Thoracic aorta (tissue), 2 donors: ENCODE measurements around the gene WNT10A. TPM values are rescaled to one million over a fixed set of nuclear protein-coding genes. Genes with fewer than 3 reads are reported as not detected.

Experiments
- ATAC-seq: fragments of 150-250 bp; one replicate; pipeline ENCODE4 v1.8.0; 2017; ENCODE audit warnings: low read depth; ENCODE audit not compliant: insufficient number of reproducible peaks, low FRiP score
- DNase-seq: peaks from one replicate; pipeline ENCODE4 v3.0.0-alpha.2; 2020; ENCODE audit warnings: low spot score
- H3K27ac ChIP-seq, 2 donors: fragments of 200-600 bp; sonication (generic); 1 replicate in 1 of 2; 2 replicates in 1 of 2; pipeline ENCODE4 v1.5.1; 2016; ENCODE audit warnings: mild to moderate bottlenecking in 2 of 2, moderate library complexity in 2 of 2
- H3K27me3 ChIP-seq: fragments of 200-600 bp; sonication (generic); replicated peaks from 2 replicates; pipeline ENCODE4 v1.6.0; 2016; ENCODE audit warnings: mild to moderate bottlenecking; ENCODE audit not compliant: insufficient read depth
- H3K36me3 ChIP-seq: fragments of 200-600 bp; sonication (generic); one replicate; pipeline ENCODE4 v1.5.1; 2016
- H3K4me1 ChIP-seq, 2 donors: fragments of 200-600 bp; sonication (generic); 1 replicate in 1 of 2; 2 replicates in 1 of 2; pipeline versions ENCODE4 v1.5.1 to v1.6.0; 2016; ENCODE audit warnings: low read depth in 2 of 2, mild to moderate bottlenecking in 1 of 2; ENCODE audit not compliant: control insufficient read depth in 1 of 2
- H3K4me3 ChIP-seq: fragments of 200-600 bp; sonication (generic); 2 replicates; pipeline ENCODE4 v1.5.1; 2016; ENCODE audit warnings: mild to moderate bottlenecking
- H3K9me3 ChIP-seq: fragments of 200-600 bp; sonication (generic); 2 replicates; pipeline ENCODE4 v1.5.1; 2016
- total RNA-seq, 2 donors: library from RNA; depleted of rRNA; stranded (reverse); fragments of >200 nt; gene quantifications; one replicate each; pipeline versions ENCODE4 v1.1.0 to v1.2.3, GENCODE V29; 2016
- TF ChIP-seq, protein P1 (sequence below): fragments of 200-600 bp; sonication (generic); IDR thresholded peaks from one replicate; pipeline ENCODE4 v1.5.1; 2019; ENCODE audit warnings: antibody characterized with exemption

The WNT10A gene
- total RNA-seq, 2 donors from 2014 or later = 1.6 TPM; not detected in 1

- Histone ChIP-seq H3K4me1 (peaks cover 9 to 15% of the 10 kb centered on the region in 2 donors), H3K36me3 (no peaks in the 10 kb centered on the region), H3K4me3 (no peak overlapping the region), H3K27me3 (no peaks in the 10 kb centered on the region), H3K9me3 (no peaks in the 10 kb centered on the region), H3K27ac (no peak overlapping the region)
- TF ChIP-seq, protein P1, sequence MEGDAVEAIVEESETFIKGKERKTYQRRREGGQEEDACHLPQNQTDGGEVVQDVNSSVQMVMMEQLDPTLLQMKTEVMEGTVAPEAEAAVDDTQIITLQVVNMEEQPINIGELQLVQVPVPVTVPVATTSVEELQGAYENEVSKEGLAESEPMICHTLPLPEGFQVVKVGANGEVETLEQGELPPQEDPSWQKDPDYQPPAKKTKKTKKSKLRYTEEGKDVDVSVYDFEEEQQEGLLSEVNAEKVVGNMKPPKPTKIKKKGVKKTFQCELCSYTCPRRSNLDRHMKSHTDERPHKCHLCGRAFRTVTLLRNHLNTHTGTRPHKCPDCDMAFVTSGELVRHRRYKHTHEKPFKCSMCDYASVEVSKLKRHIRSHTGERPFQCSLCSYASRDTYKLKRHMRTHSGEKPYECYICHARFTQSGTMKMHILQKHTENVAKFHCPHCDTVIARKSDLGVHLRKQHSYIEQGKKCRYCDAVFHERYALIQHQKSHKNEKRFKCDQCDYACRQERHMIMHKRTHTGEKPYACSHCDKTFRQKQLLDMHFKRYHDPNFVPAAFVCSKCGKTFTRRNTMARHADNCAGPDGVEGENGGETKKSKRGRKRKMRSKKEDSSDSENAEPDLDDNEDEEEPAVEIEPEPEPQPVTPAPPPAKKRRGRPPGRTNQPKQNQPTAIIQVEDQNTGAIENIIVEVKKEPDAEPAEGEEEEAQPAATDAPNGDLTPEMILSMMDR = no peak
- no peak for ATAC-seq
- no peak for DNase-seq
Observed at GRCh38 chr2:218881744-218882460, 1.2 kb downstream of the WNT10A start.

DNA sequence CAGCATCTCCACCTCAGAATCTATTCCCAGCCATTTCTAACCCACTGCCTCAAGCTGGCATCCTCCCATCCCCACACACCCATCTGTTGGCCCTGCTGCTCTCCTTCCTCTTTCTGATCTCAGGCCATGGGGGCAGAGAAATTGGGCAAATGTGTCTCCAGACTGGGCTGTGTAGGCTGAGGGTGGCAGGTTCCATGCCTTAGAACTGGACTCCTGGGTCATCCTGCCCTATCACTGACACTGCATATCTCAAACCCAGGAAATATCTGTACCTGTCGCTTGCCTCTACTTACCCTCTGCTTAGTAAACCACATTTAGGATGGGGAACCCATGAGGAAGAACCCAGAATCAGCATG, 1.8 kb downstream of the WNT10A start:
- TF ChIP-seq, protein P1 = no peak
- Histone ChIP-seq H3K4me3 (no peak overlapping the region), H3K36me3 (no peaks in the 10 kb centered on the region), H3K27me3 (no peaks in the 10 kb centered on the region), H3K4me1 (peaks cover 9 to 15% of the 10 kb centered on the region in 2 donors), H3K9me3 (no peaks in the 10 kb centered on the region), H3K27ac (no peak overlapping the region)
- no peak for DNase-seq
- ATAC-seq = no peak

DNA sequence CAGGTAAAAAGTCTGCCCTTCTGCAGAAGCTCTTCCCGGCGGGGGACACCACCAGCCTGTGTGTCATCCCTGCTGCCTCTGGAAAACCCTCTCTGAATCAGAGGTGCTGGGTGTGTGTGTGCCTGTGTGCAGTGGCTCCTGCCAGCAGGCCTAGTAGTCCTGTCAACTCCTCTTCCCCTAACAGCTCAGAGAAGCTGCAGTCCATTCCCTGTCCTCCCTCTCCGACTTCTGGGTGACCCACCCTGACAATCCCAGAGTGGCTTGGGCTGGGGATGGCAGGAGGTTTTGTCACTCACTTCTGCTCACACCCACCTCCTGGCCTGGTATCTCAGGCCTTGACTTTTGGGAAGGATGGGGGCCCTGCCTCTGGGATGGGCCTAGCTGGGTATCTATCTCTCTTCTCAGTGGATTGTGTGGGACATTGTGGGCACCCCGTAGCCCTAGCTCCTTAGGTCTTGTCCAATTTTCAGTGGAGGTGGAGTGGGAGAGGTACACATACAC, 2.3 kb downstream of the WNT10A start:
- no peaks in the 10 kb centered on the region for H3K36me3 ChIP-seq
- no peaks in the 10 kb centered on the region for H3K9me3 ChIP-seq
- H3K27me3 ChIP-seq = no peaks in the 10 kb centered on the region
- peaks cover 9 to 15% of the 10 kb centered on the region in 2 donors for H3K4me1 ChIP-seq
- peak overlapping the region; percentile 69 for H3K4me3 ChIP-seq
- no peak overlapping the region for H3K27ac ChIP-seq
- no peak for DNase-seq
- TF ChIP-seq, protein P1 = no peak
- ATAC-seq = no peak

- no peaks in the 10 kb centered on the region for H3K36me3 ChIP-seq
- no peaks in the 10 kb centered on the region for H3K9me3 ChIP-seq
- no peak overlapping the region for H3K27ac ChIP-seq
- no peaks in the 10 kb centered on the region for H3K27me3 ChIP-seq
- peak overlapping the region; percentile 69 for H3K4me3 ChIP-seq
- TF ChIP-seq, protein P1 = no peak
- DNase-seq = no peak
- peaks cover 9 to 15% of the 10 kb centered on the region in 2 donors for H3K4me1 ChIP-seq
- ATAC-seq = no peak
Observed at GRCh38 chr2:218883491-218884490, 3.1 kb downstream of the WNT10A start.

DNA sequence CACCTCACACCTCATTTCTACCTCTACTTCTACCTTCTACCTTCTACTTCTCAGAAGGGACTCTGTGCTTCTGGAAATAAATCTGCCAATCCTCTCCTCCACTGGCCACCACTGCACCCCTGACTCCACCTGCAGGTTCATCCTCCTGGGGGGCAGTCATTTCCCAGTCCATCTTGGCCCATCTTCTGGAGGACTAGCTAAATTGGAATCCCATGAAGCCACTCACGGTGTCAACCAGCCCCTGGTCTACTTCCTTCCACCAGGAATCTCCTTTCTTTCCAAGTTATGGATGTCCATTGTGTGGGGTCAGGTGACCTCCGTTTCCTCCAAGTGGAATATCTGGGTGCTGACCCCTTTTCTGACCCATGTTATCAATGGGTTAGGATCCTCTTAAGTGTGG, 3.9 kb downstream of the WNT10A start:
- H3K4me1 ChIP-seq = peaks cover 9 to 15% of the 10 kb centered on the region in 2 donors
- H3K27ac ChIP-seq = no peak overlapping the region
- TF ChIP-seq, protein P1 = no peak
- H3K27me3 ChIP-seq = no peaks in the 10 kb centered on the region
- no peak for DNase-seq
- no peak overlapping the region for H3K4me3 ChIP-seq
- H3K36me3 ChIP-seq = no peaks in the 10 kb centered on the region
- no peaks in the 10 kb centered on the region for H3K9me3 ChIP-seq
- ATAC-seq = no peak
